Neuronal stem cell (in vitro differentiated cells): ENCODE measurements around the gene FAM83F.

Source experiments
- DNase-seq: peaks from one replicate; pipeline ENCODE4 v3.0.0-alpha.2; 2013; ENCODE audit warnings: low spot score
- H2AFZ ChIP-seq: one replicate; pipeline ENCODE4 v1.6.1; 2013; ENCODE audit warnings: mild to moderate bottlenecking, low read length, inconsistent platforms
- H2AK5ac ChIP-seq: 2 replicates; pipeline ENCODE4 v1.6.1; 2013; ENCODE audit warnings: low read depth, mild to moderate bottlenecking, inconsistent platforms, low read length, moderate library complexity, mixed read lengths
- H2BK120ac ChIP-seq: 2 replicates; pipeline ENCODE4 v1.6.1; 2013; ENCODE audit warnings: low read depth, mild to moderate bottlenecking, inconsistent platforms, low read length, moderate library complexity, mixed read lengths
- H2BK12ac ChIP-seq: one replicate; pipeline ENCODE4 v1.6.1; 2013; ENCODE audit warnings: low read length, inconsistent platforms
- H2BK15ac ChIP-seq: 2 replicates; pipeline ENCODE4 v1.6.1; 2013; ENCODE audit warnings: mild to moderate bottlenecking, low read length, inconsistent platforms, mixed read lengths
- H2BK5ac ChIP-seq: one replicate; pipeline ENCODE4 v1.6.1; 2013; ENCODE audit warnings: inconsistent platforms, mild to moderate bottlenecking, low read length, moderate library complexity
- H3K14ac ChIP-seq: one replicate; pipeline ENCODE4 v1.6.1; 2013; ENCODE audit warnings: low read length, inconsistent platforms
- H3K18ac ChIP-seq: 2 replicates; pipeline ENCODE4 v1.6.1; 2013; ENCODE audit warnings: low read length, inconsistent platforms
- H3K23ac ChIP-seq: 2 replicates; pipeline ENCODE4 v1.6.1; 2013; ENCODE audit warnings: low read depth, mild to moderate bottlenecking, mixed read lengths, low read length, inconsistent platforms; ENCODE audit not compliant: poor library complexity
- H3K27ac ChIP-seq: replicated peaks from 3 replicates; pipeline ENCODE4 v1.5.1; 2013; ENCODE audit warnings: low read length, inconsistent platforms
- H3K27me3 ChIP-seq, 3 experiments: 2 replicates each; pipeline ENCODE4 v1.6.1; 2013; ENCODE audit warnings: low read length in 3 of 3, mild to moderate bottlenecking in 2 of 3, inconsistent platforms in 1 of 3, low read depth in 1 of 3, mixed read lengths in 1 of 3, moderate library complexity in 1 of 3; ENCODE audit not compliant: control insufficient read depth in 3 of 3, insufficient read depth in 3 of 3
- H3K36me3 ChIP-seq, 2 donors: replicated peaks in 1 of 2; 2 replicates each; pipeline ENCODE4 v1.6.1; 2013; ENCODE audit warnings: low read length in 2 of 2; ENCODE audit not compliant: control insufficient read depth in 2 of 2, insufficient read depth in 2 of 2
- H3K4ac ChIP-seq: 2 replicates; pipeline ENCODE4 v1.6.1; 2013; ENCODE audit warnings: inconsistent platforms, mild to moderate bottlenecking, low read length, moderate library complexity
- H3K4me1 ChIP-seq, 2 donors: 1 replicate in 1 of 2; 2 replicates in 1 of 2; pipeline ENCODE4 v1.6.1; 2013; ENCODE audit warnings: low read length in 2 of 2, low read depth in 1 of 2; ENCODE audit not compliant: control insufficient read depth in 2 of 2, insufficient read depth in 1 of 2
- H3K4me2 ChIP-seq: one replicate; pipeline ENCODE4 v1.6.1; 2013; ENCODE audit warnings: mild to moderate bottlenecking, low read length, inconsistent platforms; ENCODE audit not compliant: insufficient read depth, poor library complexity, severe bottlenecking
- H3K4me3 ChIP-seq, 2 donors: 2 replicates each; pipeline ENCODE4 v1.5.1; 2013; ENCODE audit warnings: low read length in 2 of 2, mild to moderate bottlenecking in 2 of 2, inconsistent platforms in 1 of 2, moderate library complexity in 1 of 2
- H3K79me1 ChIP-seq: one replicate; pipeline ENCODE4 v1.6.1; 2013; ENCODE audit warnings: low read depth, mild to moderate bottlenecking, inconsistent platforms, low read length, moderate library complexity
- H3K9ac ChIP-seq: one replicate; pipeline ENCODE4 v1.6.1; 2013; ENCODE audit warnings: mild to moderate bottlenecking, low read depth, low read length, inconsistent platforms; ENCODE audit not compliant: poor library complexity
- H3K9me3 ChIP-seq, 2 donors: replicated peaks in 1 of 2; 2 replicates each; pipeline versions ENCODE3 to v1.6.1; 2013; ENCODE audit warnings: low read length in 2 of 2, mild to moderate bottlenecking in 2 of 2, inconsistent platforms in 1 of 2, low read depth in 1 of 2, mixed read lengths in 1 of 2, moderate library complexity in 1 of 2; ENCODE audit not compliant: control insufficient read depth in 2 of 2, insufficient read depth in 1 of 2
- H4K8ac ChIP-seq: one replicate; pipeline ENCODE4 v1.6.1; 2013; ENCODE audit warnings: low read depth, mild to moderate bottlenecking, inconsistent platforms, low read length, moderate library complexity
- H4K91ac ChIP-seq: one replicate; pipeline ENCODE4 v1.6.1; 2013; ENCODE audit warnings: low read length, low read depth, mild to moderate bottlenecking, inconsistent platforms; ENCODE audit not compliant: poor library complexity
- WGBS, 2 donors: extraction: QIAGEN DNeasy Blood & Tissue Kit; methylation state at CpG; one replicate each; pipeline ENCODE4 v1.1.7; 2013; ENCODE audit warnings: missing lambda C conversion rate in 2 of 2, mixed read lengths in 1 of 2; ENCODE audit not compliant: insufficient read length in 2 of 2, insufficient replicate concordance in 1 of 2; ENCODE audit errors: extremely low coverage in 2 of 2; 5-methylcytosine and 5-hydroxymethylcytosine counted together

The FAM83F gene

DNA sequence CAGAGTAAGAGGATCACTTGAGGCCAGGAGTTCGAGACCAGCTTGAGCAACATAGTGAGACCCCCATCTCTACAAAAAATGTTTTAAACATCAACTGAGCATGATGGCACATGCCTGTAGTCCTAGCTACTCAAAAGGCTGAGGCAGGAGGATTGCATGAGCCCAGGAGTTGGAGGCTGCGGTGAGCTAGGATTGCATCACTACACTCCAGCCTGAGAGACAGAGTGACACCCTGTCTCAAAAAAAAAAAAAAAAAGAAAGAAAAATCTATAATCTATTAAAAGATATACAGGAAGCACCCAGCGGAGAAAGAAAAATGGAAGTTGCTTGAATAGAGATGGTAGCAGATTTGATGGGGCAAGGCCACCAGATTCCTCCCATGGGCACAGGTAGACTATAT is 61.8 kb downstream of the FAM83F start:
- Histone ChIP-seq H3K9me3 (no peaks in the 10 kb centered on the region), H3K27me3 (no peaks in the 10 kb centered on the region), H2BK5ac (no peak overlapping the region), H3K14ac (no peak overlapping the region), H3K79me1 (no peaks in the 10 kb centered on the region), H3K23ac (no peak overlapping the region), H3K4me3 (no peak overlapping the region), H3K4ac (no peak overlapping the region), H3K4me1 (peaks cover 0 to 5% of the 10 kb centered on the region in 2 donors), H2AFZ (no peak overlapping the region), H2BK12ac (no peak overlapping the region), H2BK15ac (no peak overlapping the region), H4K91ac (no peak overlapping the region), H3K18ac (no peak overlapping the region), H3K27ac (no peak overlapping the region), H3K9ac (no peak overlapping the region), H4K8ac (no peak overlapping the region), H3K4me2 (no peak overlapping the region), H2AK5ac (no peak overlapping the region), H3K36me3 (no peaks in the 10 kb centered on the region), H2BK120ac (no peak overlapping the region)
- DNase-seq, result no peak
- WGBS, 2 donors, result no CpG with 5 or more reads among the region's 3 CpGs

DNA sequence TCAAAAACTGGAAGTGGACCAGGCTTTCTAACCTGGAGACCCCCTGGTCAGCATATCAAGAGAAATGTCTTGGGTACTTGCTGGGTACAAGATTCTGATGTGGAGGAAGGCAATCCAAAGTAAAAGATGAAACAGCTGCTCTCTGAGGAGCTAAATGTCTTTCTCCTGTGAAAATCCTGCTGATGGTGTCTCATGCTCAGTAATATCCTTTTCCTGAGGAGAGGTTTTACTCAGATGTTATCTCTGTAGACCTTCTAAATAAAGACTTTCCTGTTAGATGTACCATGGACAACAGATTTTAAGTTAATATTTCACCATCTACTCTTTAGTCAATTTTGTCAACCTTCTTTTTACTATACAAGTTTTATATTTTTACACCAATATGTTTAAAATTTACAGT is 62.9 kb downstream of the FAM83F start:
- no peak overlapping the region for H2AK5ac ChIP-seq
- H4K8ac ChIP-seq, result no peak overlapping the region
- no peak overlapping the region for H3K27ac ChIP-seq
- H2BK12ac ChIP-seq, result no peak overlapping the region
- no peak overlapping the region for H3K23ac ChIP-seq
- H3K14ac ChIP-seq, result no peak overlapping the region
- H3K27me3 ChIP-seq, result no peaks in the 10 kb centered on the region
- H2AFZ ChIP-seq, result no peak overlapping the region
- H2BK15ac ChIP-seq, result no peak overlapping the region
- no peak overlapping the region for H4K91ac ChIP-seq
- no peak overlapping the region for H3K4ac ChIP-seq
- H3K9ac ChIP-seq, result no peak overlapping the region
- H2BK5ac ChIP-seq, result no peak overlapping the region
- no peaks in the 10 kb centered on the region for H3K4me1 ChIP-seq
- H3K9me3 ChIP-seq, result no peaks in the 10 kb centered on the region
- H3K79me1 ChIP-seq, result peaks cover 2% of the 10 kb centered on the region
- no peaks in the 10 kb centered on the region for H3K36me3 ChIP-seq
- no peak overlapping the region for H3K4me2 ChIP-seq
- H2BK120ac ChIP-seq, result no peak overlapping the region
- no peak overlapping the region for H3K18ac ChIP-seq
- H3K4me3 ChIP-seq, result no peak overlapping the region
- DNase-seq, result no peak

DNA sequence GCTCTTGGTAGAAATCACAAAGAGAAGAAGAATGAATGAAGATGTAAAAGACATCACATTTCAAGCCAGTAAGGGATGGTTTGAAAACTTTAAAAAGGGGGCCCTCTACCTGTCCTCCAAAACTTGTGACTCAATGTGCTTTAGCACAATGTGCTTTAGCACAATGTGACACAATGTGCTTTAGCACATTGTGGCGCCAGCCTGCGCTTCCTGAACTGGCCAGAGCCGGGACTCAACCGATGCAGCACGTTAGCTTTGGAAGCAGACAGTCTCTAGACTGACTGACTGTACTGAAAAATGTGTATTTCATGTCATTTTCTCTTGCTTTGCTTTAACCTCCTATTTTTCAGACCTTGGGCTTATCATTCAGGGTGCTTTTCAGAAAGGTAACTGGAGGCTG is 63.5 kb downstream of the FAM83F start:
- H3K4me2 ChIP-seq, result no peak overlapping the region
- no peak overlapping the region for H3K4ac ChIP-seq
- no peak overlapping the region for H2BK12ac ChIP-seq
- no peak overlapping the region for H2AFZ ChIP-seq
- no peak overlapping the region for H2AK5ac ChIP-seq
- H4K91ac ChIP-seq, result no peak overlapping the region
- no peak overlapping the region for H3K27ac ChIP-seq
- no CpG with 5 or more reads among the region's 5 CpGs for WGBS, 2 donors
- no peaks in the 10 kb centered on the region for H3K36me3 ChIP-seq
- no peak overlapping the region for H2BK15ac ChIP-seq
- H3K27me3 ChIP-seq, result no peaks in the 10 kb centered on the region
- H3K79me1 ChIP-seq, result peaks cover 2% of the 10 kb centered on the region
- H3K14ac ChIP-seq, result no peak overlapping the region
- no peaks in the 10 kb centered on the region for H3K9me3 ChIP-seq
- no peak overlapping the region for H3K18ac ChIP-seq
- no peaks in the 10 kb centered on the region for H3K4me1 ChIP-seq
- H3K9ac ChIP-seq, result no peak overlapping the region
- H2BK120ac ChIP-seq, result no peak overlapping the region
- H3K23ac ChIP-seq, result no peak overlapping the region
- no peak overlapping the region for H3K4me3 ChIP-seq
- no peak overlapping the region for H2BK5ac ChIP-seq
- H4K8ac ChIP-seq, result no peak overlapping the region
- no peak for DNase-seq

GRCh38 chr22:40065981-40066380 is 71.2 kb downstream of the FAM83F start:
- Histone ChIP-seq H3K4me1 (no peaks in the 10 kb centered on the region), H3K4me2 (no peak overlapping the region), H2AFZ (no peak overlapping the region), H2BK5ac (no peak overlapping the region), H3K4ac (no peak overlapping the region), H2AK5ac (no peak overlapping the region), H3K23ac (no peak overlapping the region), H3K18ac (no peak overlapping the region), H3K9me3 (peaks cover 0 to 1% of the 10 kb centered on the region in 2 donors), H2BK15ac (no peak overlapping the region), H3K14ac (no peak overlapping the region), H3K27me3 (no peaks in the 10 kb centered on the region), H2BK12ac (no peak overlapping the region), H3K79me1 (peaks cover 2% of the 10 kb centered on the region), H3K36me3 (no peaks in the 10 kb centered on the region), H3K27ac (no peak overlapping the region), H4K8ac (no peak overlapping the region), H2BK120ac (no peak overlapping the region), H4K91ac (no peak overlapping the region), H3K9ac (no peak overlapping the region), H3K4me3 (no peak overlapping the region)
- whole genome bisulfite sequencing, 2 donors, result no CpG with 5 or more reads among the region's 3 CpGs
- DNase-seq, result no peak
